K562 (cell line): ENCODE results near the gene SNX25.

Source experiments
- BDP1 ChIP-seq: IDR thresholded peaks from 3 replicates; pipeline ENCODE4 v1.6.1; 2011; ENCODE audit not compliant: insufficient read length, insufficient read depth
- FOXM1 ChIP-seq, 2 experiments: fragments of 450-650 bp in 1 of 2; sonication (generic) in 1 of 2; formaldehyde crosslinking in 1 of 2; IDR thresholded peaks; 2 replicates each; pipeline versions ENCODE4 v1.6.1 to v1.9.0; 2017 to 2022; ENCODE audit warnings: low read depth in 2 of 2, mild to moderate bottlenecking in 2 of 2, missing genetic modification reagents in 1 of 2, moderate library complexity in 1 of 2
- LEF1 ChIP-seq: fragments of 450-650 bp; IDR thresholded peaks from 2 replicates; pipeline ENCODE4 v1.6.1; 2016; ENCODE audit warnings: mild to moderate bottlenecking

- TF ChIP-seq FOXM1 (IDR thresholded peaks at IDR 0.05; ENCODE audit: low read depth), result no peak
- TF ChIP-seq FOXM1 (CRISPR knock-in tag; IDR thresholded peaks at IDR 0.05; ENCODE audit: low read depth), result no peak
- TF ChIP-seq BDP1, result no peak
- TF ChIP-seq LEF1, result no peak
Measured at GRCh38 chr4:185358959-185359358, 149.6 kb downstream of the SNX25 start.
